GM23338 (cell line): ENCODE measurements around the gene SEMA3E. TPM values are rescaled to one million over a fixed set of nuclear protein-coding genes. Genes with fewer than 3 reads are reported as not detected.

Experiments used
- ATAC-seq: fragments of 200-7000 bp; cut with Tn5 transposase; 3 replicates; pipeline ENCODE4 v1.9.1; 2020
- DNase-seq: peaks from one replicate; pipeline ENCODE4 v3.0.0-alpha.2; 2015; ENCODE audit warnings: low spot score
- H2AFZ ChIP-seq: fragments of 200-600 bp; sonication (generic); 2 replicates; pipeline ENCODE4 v1.8.0; 2016; ENCODE audit warnings: antibody characterized with exemption, mild to moderate bottlenecking, moderate library complexity
- H3F3A ChIP-seq: fragments of 200-600 bp; sonication (generic); replicated peaks from 2 replicates; pipeline ENCODE4 v1.8.0; 2017; ENCODE audit warnings: antibody characterized with exemption, mixed run types, low read depth
- H3K27ac ChIP-seq: fragments of 200-600 bp; sonication (generic); 2 replicates; pipeline ENCODE4 v1.6.1; 2016; ENCODE audit warnings: low read depth
- H3K27me3 ChIP-seq: fragments of 200-600 bp; sonication (generic); 2 replicates; pipeline ENCODE4 v1.8.0; 2016; ENCODE audit warnings: mild to moderate bottlenecking, mixed run types, moderate library complexity; ENCODE audit not compliant: insufficient read depth
- H3K36me3 ChIP-seq: fragments of 200-600 bp; sonication (generic); 2 replicates; pipeline ENCODE4 v1.8.0; 2016; ENCODE audit warnings: mild to moderate bottlenecking; ENCODE audit not compliant: insufficient read depth
- H3K4me1 ChIP-seq: fragments of 200-600 bp; sonication (generic); 2 replicates; pipeline ENCODE4 v1.8.0; 2016; ENCODE audit warnings: mild to moderate bottlenecking, moderate library complexity; ENCODE audit not compliant: insufficient read depth
- H3K4me2 ChIP-seq: fragments of 200-600 bp; sonication (generic); 2 replicates; pipeline ENCODE4 v1.7.1; 2017; ENCODE audit warnings: mixed run types
- H3K4me3 ChIP-seq: fragments of 200-600 bp; sonication (generic); 2 replicates; pipeline ENCODE4 v1.6.1; 2016; ENCODE audit warnings: mixed run types
- H3K79me2 ChIP-seq: fragments of 200-600 bp; sonication (generic); replicated peaks from 2 replicates; pipeline ENCODE4 v1.8.0; 2017; ENCODE audit warnings: mild to moderate bottlenecking; ENCODE audit not compliant: insufficient read depth
- H3K9me2 ChIP-seq: fragments of 200-600 bp; sonication (generic); 2 replicates; pipeline ENCODE4 v1.8.0; 2017; ENCODE audit not compliant: insufficient read depth
- H4K20me1 ChIP-seq: fragments of 200-600 bp; sonication (generic); replicated peaks from 2 replicates; pipeline ENCODE4 v1.8.0; 2017; ENCODE audit warnings: mild to moderate bottlenecking; ENCODE audit not compliant: insufficient read depth
- H3K27ac Mint-ChIP-seq: 2 replicates; pipeline ENCODE4 v1.8.0; 2020; ENCODE audit warnings: inconsistent platforms, mild to moderate bottlenecking, moderate library complexity, mixed read lengths
- H3K27me3 Mint-ChIP-seq: 3 replicates; pipeline ENCODE4 v1.8.0; 2022; ENCODE audit warnings: low read depth, mild to moderate bottlenecking, moderate library complexity, mixed read lengths, inconsistent platforms; ENCODE audit not compliant: insufficient read depth, poor library complexity
- H3K36me3 Mint-ChIP-seq: 3 replicates; pipeline ENCODE4 v1.8.0; 2021; ENCODE audit warnings: low read depth, mild to moderate bottlenecking, inconsistent platforms, moderate library complexity, mixed read lengths
- H3K4me1 Mint-ChIP-seq: 3 replicates; pipeline ENCODE4 v1.8.0; 2020; ENCODE audit warnings: mild to moderate bottlenecking, inconsistent platforms, mixed read lengths
- H3K4me3 Mint-ChIP-seq: 3 replicates; pipeline ENCODE4 v1.8.0; 2021; ENCODE audit warnings: moderate library complexity, mild to moderate bottlenecking, inconsistent platforms, mixed read lengths
- H3K9me3 Mint-ChIP-seq: 3 replicates; pipeline ENCODE4 v1.8.0; 2020; ENCODE audit warnings: moderate library complexity, mild to moderate bottlenecking, inconsistent platforms, mixed read lengths
- CREB1 ChIP-seq: fragments of 250-450 bp; sonication (Bioruptor Pico); IDR thresholded peaks from 2 replicates; pipeline ENCODE4 v1.5.0; 2020; ENCODE audit warnings: low read depth, mild to moderate bottlenecking, moderate library complexity
- EZH2 ChIP-seq: fragments of 200-600 bp; sonication (generic); IDR thresholded peaks from one replicate; pipeline ENCODE4 v1.8.0; 2017; ENCODE audit warnings: antibody characterized with exemption, mild to moderate bottlenecking, low read depth; ENCODE audit not compliant: unreplicated experiment
- EZH2phosphoT487 ChIP-seq: fragments of 200-600 bp; sonication (generic); IDR thresholded peaks from one replicate; pipeline ENCODE4 v1.8.1; 2018; ENCODE audit warnings: antibody characterized with exemption; ENCODE audit not compliant: unreplicated experiment
- JUNB ChIP-seq: IDR thresholded peaks from one replicate; pipeline ENCODE4 v1.6.1; 2016; ENCODE audit warnings: antibody characterized with exemption; ENCODE audit not compliant: unreplicated experiment
- NANOG ChIP-seq: IDR thresholded peaks from 2 replicates; pipeline ENCODE4 v1.6.1; 2016; ENCODE audit warnings: antibody characterized with exemption, borderline replicate concordance
- POLR2AphosphoS5 ChIP-seq: IDR thresholded peaks from 2 replicates; pipeline ENCODE4 v1.6.1; 2016; ENCODE audit warnings: antibody characterized with exemption, low read depth
- STAT1 ChIP-seq: IDR thresholded peaks from one replicate; pipeline ENCODE4 v1.6.1; 2016; ENCODE audit warnings: antibody characterized with exemption; ENCODE audit not compliant: unreplicated experiment
- ZNF114 ChIP-seq: fragments of 250-450 bp; sonication (Bioruptor Pico); IDR thresholded peaks from 2 replicates; pipeline ENCODE4 v1.5.0; 2020; ENCODE audit warnings: mild to moderate bottlenecking, moderate library complexity
- ZNF331 ChIP-seq: fragments of 250-450 bp; sonication (Bioruptor Pico); IDR thresholded peaks from 2 replicates; pipeline ENCODE4 v1.5.0; 2020; ENCODE audit warnings: low read depth, mild to moderate bottlenecking, moderate library complexity
- polyA plus RNA-seq: library from polyadenylated mRNA; unstranded; fragments of >200 nt; fragmentation: Nextera tagmentation; extraction: Ambion mirVana; gene quantifications from 2 replicates; pipeline ENCODE4 v1.2.1, GENCODE V29; 2016
- total RNA-seq: library from RNA; depleted of rRNA; stranded (reverse); fragments of >200 nt; shearing (Covaris generic); gene quantifications from 2 replicates; pipeline ENCODE4 v1.2.3, GENCODE V29; 2014
- TF ChIP-seq, protein P1 (sequence below): IDR thresholded peaks from one replicate; pipeline ENCODE4 v1.6.1; 2018; ENCODE audit warnings: antibody characterized with exemption; ENCODE audit not compliant: unreplicated experiment
- TF ChIP-seq, protein P2 (sequence below): IDR thresholded peaks from 2 replicates; pipeline ENCODE4 v1.6.1; 2016; ENCODE audit warnings: antibody characterized with exemption
- TF ChIP-seq, protein P3 (sequence below), 2 experiments: fragments of 200-600 bp in 1 of 2; sonication (generic) in 1 of 2; conservative IDR thresholded peaks; 2 replicates each; pipeline versions ENCODE4 v1.5.1 to v1.6.1; 2016 to 2017; ENCODE audit warnings: antibody characterized with exemption in 2 of 2, low read depth in 2 of 2, mild to moderate bottlenecking in 2 of 2, moderate library complexity in 1 of 2
- TF ChIP-seq, protein P4 (sequence below): fragments of 250-450 bp; sonication (Bioruptor Pico); IDR thresholded peaks from 2 replicates; pipeline ENCODE4 v1.5.0; 2020; ENCODE audit warnings: mild to moderate bottlenecking, moderate library complexity

Gene SEMA3E
- total and polyA plus RNA-seq, 2 experiments from 2014 or later, result 5.4 to 15.7 TPM

DNA sequence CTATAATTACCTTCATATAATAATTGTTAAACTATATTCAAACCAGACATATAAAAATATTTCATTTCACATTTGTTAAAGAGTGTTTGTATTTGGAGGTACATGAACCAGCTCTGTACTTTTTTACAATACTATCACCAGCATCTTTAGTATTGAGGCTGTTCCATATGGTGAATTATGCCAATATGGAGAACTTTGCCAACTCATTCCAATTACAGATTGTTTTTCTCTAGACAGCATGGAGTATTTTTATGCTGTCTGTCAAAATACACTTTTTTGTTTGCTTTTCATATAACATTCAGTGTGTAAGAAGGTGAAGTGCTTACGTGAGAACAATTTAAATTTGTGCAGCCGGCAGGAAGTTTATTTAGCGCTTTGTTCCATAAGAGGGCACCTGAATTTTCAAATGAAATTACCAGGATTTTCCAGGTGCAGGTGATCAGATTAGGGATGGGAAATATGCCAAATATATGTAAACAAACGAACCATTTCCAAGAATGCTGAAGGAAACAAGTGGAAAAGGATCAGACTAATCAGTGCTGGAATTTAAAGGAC, 54.9 kb downstream of the SEMA3E start:
- Histone ChIP-seq H4K20me1 (no peaks in the 10 kb centered on the region), H2AFZ (no peak overlapping the region), H3K27me3 (no peaks in the 10 kb centered on the region), H3K9me2 (no peaks in the 10 kb centered on the region), H3K27ac (no peak overlapping the region), H3K36me3 (no peaks in the 10 kb centered on the region), H3K4me1 (no peaks in the 10 kb centered on the region), H3K4me3 (no peak overlapping the region), H3K4me2 (no peak overlapping the region), H3K79me2 (no peaks in the 10 kb centered on the region), H3F3A (no peaks in the 10 kb centered on the region)
- Mint-ChIP-seq H3K4me3 (no peak overlapping the region), H3K27ac (no peak overlapping the region), H3K4me1 (no peaks in the 10 kb centered on the region), H3K9me3 (no peaks in the 10 kb centered on the region), H3K27me3 (no peaks in the 10 kb centered on the region), H3K36me3 (no peaks in the 10 kb centered on the region)
- DNase-seq (no peak), ATAC-seq (no peak)
- TF ChIP-seq POLR2AphosphoS5, result no peak
- TF ChIP-seq, protein P1, sequence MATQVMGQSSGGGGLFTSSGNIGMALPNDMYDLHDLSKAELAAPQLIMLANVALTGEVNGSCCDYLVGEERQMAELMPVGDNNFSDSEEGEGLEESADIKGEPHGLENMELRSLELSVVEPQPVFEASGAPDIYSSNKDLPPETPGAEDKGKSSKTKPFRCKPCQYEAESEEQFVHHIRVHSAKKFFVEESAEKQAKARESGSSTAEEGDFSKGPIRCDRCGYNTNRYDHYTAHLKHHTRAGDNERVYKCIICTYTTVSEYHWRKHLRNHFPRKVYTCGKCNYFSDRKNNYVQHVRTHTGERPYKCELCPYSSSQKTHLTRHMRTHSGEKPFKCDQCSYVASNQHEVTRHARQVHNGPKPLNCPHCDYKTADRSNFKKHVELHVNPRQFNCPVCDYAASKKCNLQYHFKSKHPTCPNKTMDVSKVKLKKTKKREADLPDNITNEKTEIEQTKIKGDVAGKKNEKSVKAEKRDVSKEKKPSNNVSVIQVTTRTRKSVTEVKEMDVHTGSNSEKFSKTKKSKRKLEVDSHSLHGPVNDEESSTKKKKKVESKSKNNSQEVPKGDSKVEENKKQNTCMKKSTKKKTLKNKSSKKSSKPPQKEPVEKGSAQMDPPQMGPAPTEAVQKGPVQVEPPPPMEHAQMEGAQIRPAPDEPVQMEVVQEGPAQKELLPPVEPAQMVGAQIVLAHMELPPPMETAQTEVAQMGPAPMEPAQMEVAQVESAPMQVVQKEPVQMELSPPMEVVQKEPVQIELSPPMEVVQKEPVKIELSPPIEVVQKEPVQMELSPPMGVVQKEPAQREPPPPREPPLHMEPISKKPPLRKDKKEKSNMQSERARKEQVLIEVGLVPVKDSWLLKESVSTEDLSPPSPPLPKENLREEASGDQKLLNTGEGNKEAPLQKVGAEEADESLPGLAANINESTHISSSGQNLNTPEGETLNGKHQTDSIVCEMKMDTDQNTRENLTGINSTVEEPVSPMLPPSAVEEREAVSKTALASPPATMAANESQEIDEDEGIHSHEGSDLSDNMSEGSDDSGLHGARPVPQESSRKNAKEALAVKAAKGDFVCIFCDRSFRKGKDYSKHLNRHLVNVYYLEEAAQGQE, result no peak
- TF ChIP-seq CREB1 (CRISPR knock-in tag), result no peak
- TF ChIP-seq, protein P2, sequence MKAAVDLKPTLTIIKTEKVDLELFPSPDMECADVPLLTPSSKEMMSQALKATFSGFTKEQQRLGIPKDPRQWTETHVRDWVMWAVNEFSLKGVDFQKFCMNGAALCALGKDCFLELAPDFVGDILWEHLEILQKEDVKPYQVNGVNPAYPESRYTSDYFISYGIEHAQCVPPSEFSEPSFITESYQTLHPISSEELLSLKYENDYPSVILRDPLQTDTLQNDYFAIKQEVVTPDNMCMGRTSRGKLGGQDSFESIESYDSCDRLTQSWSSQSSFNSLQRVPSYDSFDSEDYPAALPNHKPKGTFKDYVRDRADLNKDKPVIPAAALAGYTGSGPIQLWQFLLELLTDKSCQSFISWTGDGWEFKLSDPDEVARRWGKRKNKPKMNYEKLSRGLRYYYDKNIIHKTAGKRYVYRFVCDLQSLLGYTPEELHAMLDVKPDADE, result no peak
- no peak for TF ChIP-seq STAT1
- TF ChIP-seq JUNB, result no peak
- TF ChIP-seq, protein P3, sequence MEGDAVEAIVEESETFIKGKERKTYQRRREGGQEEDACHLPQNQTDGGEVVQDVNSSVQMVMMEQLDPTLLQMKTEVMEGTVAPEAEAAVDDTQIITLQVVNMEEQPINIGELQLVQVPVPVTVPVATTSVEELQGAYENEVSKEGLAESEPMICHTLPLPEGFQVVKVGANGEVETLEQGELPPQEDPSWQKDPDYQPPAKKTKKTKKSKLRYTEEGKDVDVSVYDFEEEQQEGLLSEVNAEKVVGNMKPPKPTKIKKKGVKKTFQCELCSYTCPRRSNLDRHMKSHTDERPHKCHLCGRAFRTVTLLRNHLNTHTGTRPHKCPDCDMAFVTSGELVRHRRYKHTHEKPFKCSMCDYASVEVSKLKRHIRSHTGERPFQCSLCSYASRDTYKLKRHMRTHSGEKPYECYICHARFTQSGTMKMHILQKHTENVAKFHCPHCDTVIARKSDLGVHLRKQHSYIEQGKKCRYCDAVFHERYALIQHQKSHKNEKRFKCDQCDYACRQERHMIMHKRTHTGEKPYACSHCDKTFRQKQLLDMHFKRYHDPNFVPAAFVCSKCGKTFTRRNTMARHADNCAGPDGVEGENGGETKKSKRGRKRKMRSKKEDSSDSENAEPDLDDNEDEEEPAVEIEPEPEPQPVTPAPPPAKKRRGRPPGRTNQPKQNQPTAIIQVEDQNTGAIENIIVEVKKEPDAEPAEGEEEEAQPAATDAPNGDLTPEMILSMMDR (conservative IDR thresholded peaks at IDR 0.05; ENCODE audit: low read depth in 2 of 2), result no peak
- TF ChIP-seq, protein P4, sequence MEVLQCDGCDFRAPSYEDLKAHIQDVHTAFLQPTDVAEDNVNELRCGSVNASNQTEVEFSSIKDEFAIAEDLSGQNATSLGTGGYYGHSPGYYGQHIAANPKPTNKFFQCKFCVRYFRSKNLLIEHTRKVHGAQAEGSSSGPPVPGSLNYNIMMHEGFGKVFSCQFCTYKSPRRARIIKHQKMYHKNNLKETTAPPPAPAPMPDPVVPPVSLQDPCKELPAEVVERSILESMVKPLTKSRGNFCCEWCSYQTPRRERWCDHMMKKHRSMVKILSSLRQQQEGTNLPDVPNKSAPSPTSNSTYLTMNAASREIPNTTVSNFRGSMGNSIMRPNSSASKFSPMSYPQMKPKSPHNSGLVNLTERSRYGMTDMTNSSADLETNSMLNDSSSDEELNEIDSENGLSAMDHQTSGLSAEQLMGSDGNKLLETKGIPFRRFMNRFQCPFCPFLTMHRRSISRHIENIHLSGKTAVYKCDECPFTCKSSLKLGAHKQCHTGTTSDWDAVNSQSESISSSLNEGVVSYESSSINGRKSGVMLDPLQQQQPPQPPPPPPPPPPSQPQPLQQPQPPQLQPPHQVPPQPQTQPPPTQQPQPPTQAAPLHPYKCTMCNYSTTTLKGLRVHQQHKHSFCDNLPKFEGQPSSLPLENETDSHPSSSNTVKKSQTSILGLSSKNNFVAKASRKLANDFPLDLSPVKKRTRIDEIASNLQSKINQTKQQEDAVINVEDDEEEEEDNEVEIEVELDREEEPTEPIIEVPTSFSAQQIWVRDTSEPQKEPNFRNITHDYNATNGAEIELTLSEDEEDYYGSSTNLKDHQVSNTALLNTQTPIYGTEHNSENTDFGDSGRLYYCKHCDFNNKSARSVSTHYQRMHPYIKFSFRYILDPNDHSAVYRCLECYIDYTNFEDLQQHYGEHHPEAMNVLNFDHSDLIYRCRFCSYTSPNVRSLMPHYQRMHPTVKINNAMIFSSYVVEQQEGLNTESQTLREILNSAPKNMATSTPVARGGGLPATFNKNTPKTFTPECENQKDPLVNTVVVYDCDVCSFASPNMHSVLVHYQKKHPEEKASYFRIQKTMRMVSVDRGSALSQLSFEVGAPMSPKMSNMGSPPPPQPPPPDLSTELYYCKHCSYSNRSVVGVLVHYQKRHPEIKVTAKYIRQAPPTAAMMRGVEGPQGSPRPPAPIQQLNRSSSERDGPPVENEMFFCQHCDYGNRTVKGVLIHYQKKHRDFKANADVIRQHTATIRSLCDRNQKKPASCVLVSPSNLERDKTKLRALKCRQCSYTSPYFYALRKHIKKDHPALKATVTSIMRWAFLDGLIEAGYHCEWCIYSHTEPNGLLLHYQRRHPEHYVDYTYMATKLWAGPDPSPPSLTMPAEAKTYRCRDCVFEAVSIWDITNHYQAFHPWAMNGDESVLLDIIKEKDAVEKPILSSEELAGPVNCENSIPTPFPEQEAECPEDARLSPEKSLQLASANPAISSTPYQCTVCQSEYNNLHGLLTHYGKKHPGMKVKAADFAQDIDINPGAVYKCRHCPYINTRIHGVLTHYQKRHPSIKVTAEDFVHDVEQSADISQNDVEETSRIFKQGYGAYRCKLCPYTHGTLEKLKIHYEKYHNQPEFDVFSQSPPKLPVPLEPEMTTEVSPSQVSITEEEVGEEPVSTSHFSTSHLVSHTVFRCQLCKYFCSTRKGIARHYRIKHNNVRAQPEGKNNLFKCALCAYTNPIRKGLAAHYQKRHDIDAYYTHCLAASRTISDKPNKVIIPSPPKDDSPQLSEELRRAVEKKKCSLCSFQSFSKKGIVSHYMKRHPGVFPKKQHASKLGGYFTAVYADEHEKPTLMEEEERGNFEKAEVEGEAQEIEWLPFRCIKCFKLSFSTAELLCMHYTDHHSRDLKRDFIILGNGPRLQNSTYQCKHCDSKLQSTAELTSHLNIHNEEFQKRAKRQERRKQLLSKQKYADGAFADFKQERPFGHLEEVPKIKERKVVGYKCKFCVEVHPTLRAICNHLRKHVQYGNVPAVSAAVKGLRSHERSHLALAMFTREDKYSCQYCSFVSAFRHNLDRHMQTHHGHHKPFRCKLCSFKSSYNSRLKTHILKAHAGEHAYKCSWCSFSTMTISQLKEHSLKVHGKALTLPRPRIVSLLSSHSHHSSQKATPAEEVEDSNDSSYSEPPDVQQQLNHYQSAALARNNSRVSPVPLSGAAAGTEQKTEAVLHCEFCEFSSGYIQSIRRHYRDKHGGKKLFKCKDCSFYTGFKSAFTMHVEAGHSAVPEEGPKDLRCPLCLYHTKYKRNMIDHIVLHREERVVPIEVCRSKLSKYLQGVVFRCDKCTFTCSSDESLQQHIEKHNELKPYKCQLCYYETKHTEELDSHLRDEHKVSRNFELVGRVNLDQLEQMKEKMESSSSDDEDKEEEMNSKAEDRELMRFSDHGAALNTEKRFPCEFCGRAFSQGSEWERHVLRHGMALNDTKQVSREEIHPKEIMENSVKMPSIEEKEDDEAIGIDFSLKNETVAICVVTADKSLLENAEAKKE, result no peak
- no peak for TF ChIP-seq ZNF331 (CRISPR knock-in tag)
- TF ChIP-seq ZNF114 (CRISPR knock-in tag), result no peak
- no peak for TF ChIP-seq NANOG
- no peak for TF ChIP-seq EZH2
- no peak for TF ChIP-seq EZH2phosphoT487
